Tibial nerve (tissue), 4 donors: ENCODE data around the gene COL6A5.

Experiments
- CTCF ChIP-seq, 5 experiments: fragments of 200-600 bp in 3 of 5; fragments of 450-650 bp in 2 of 5; sonication (generic) in 3 of 5; IDR thresholded peaks; one replicate each; pipeline ENCODE4 v1.5.1; 2016 to 2019; ENCODE audit warnings: antibody characterized with exemption in 5 of 5, mild to moderate bottlenecking in 3 of 5, moderate library complexity in 2 of 5
- EP300 ChIP-seq, 2 donors: sonication (generic); formaldehyde crosslinking; IDR thresholded peaks; one replicate each; pipeline ENCODE4 v1.6.1; 2017; ENCODE audit warnings: antibody characterized with exemption in 2 of 2, mild to moderate bottlenecking in 1 of 2

GRCh38 chr3:130509008-130509407 lies 163.5 kb downstream of the COL6A5 start:
- TF ChIP-seq EP300 (IDR thresholded peaks at IDR 0.05): no peak
- TF ChIP-seq CTCF (IDR thresholded peaks at IDR 0.05): no peak
